K562 (cell line): ENCODE results near the gene GPR42. TPM values are rescaled to one million over a fixed set of nuclear protein-coding genes. Genes with fewer than 3 reads are reported as not detected.
A peak's percentile ranks its signal among the peaks of the same experiment; 100 is the strongest.
"Not testable (repeated sequence)": the region's sequence is repeated elsewhere in the genome, so short reads cannot be mapped to it uniquely, and the experiment has no call there.

Experiments used
- ATAC-seq: fragments of 200-7000 bp; cut with Tn5 transposase; 3 replicates; pipeline ENCODE4 v1.9.1; 2020; ENCODE audit warnings: moderate library complexity
- BruUV-seq: library from RNA; stranded (reverse); fragments of 400-500 nt; replicated peaks from 2 replicates; lab custom pipeline; 2021; lab: Mats Ljungman, UMichigan
- CTCF ChIA-PET: fragments of 300-600 bp; formaldehyde crosslinking; extraction: SDS; loops from one replicate; lab custom pipeline; 2021; ENCODE audit warnings: low intra/inter-chr PET ratio; lab: Yijun Ruan, JAX
- POLR2A ChIA-PET: fragments of 300-600, 350-650 bp; sonication (Branson Sonifier 250); formaldehyde crosslinking; extraction: SDS; loops from one replicate; lab custom pipeline; 2021; ENCODE audit warnings: antibody characterized with exemption, inconsistent platforms; lab: Yijun Ruan, JAX
- DNase-seq, 4 experiments: peaks; one replicate each; pipeline versions ENCODE4 v3.0.0 to v3.0.0-alpha.2; 2011 to 2018; ENCODE audit warnings: low spot score in 3 of 4, mixed read lengths in 3 of 4; ENCODE audit errors: extremely low read depth in 1 of 4
- FAIRE-seq: peaks from 2 replicates; lab custom pipeline; 2011; peaks lifted over from hg19 to GRCh38; lab: Jason Lieb, UNC
- H2AFZ ChIP-seq: 2 replicates; pipeline ENCODE4 v1.6.0; 2011; ENCODE audit warnings: low read depth, low read length, control low read depth, inconsistent platforms
- H3K27ac ChIP-seq: fragments of 200-600 bp; 3 replicates; pipeline ENCODE4 v1.8.0; 2011; ENCODE audit warnings: low read depth, mild to moderate bottlenecking, control low read depth, inconsistent platforms, low read length, moderate library complexity, mixed read lengths; ENCODE audit errors: extremely low read depth
- H3K27me3 ChIP-seq, 2 experiments: fragments of 300-600 bp in 1 of 2; 2 replicates in 1 of 2; 3 replicates in 1 of 2; pipeline versions ENCODE4 v1.6.0 to v1.8.0; 2011; ENCODE audit warnings: inconsistent platforms in 2 of 2, low read length in 2 of 2, mild to moderate bottlenecking in 1 of 2, mixed read lengths in 1 of 2, moderate library complexity in 1 of 2; ENCODE audit not compliant: control insufficient read depth in 2 of 2, insufficient read depth in 2 of 2
- H3K36me3 ChIP-seq: fragments of 300-600 bp; 3 replicates; pipeline ENCODE4 v1.8.0; 2011; ENCODE audit warnings: mild to moderate bottlenecking, low read length, inconsistent platforms; ENCODE audit not compliant: control insufficient read depth, insufficient read depth
- H3K4me1 ChIP-seq, 2 experiments: fragments of 200-600 bp in 1 of 2; replicated peaks in 1 of 2; 2 replicates in 1 of 2; 3 replicates in 1 of 2; pipeline versions ENCODE4 v1.5.1 to v1.8.0; 2011; ENCODE audit warnings: inconsistent platforms in 2 of 2, low read length in 2 of 2, mild to moderate bottlenecking in 1 of 2, mixed read lengths in 1 of 2, moderate library complexity in 1 of 2; ENCODE audit not compliant: control insufficient read depth in 2 of 2, insufficient read depth in 2 of 2
- H3K4me2 ChIP-seq: 2 replicates; pipeline ENCODE4 v1.6.1; 2011; ENCODE audit warnings: low read length, control low read depth, inconsistent platforms, mixed read lengths; ENCODE audit not compliant: insufficient read depth
- H3K4me3 ChIP-seq: fragments of 200-600 bp; sonication (generic), shearing (Covaris generic); 2 replicates; pipeline ENCODE4 v1.5.1; 2016; ENCODE audit warnings: control low read depth, inconsistent platforms
- H3K79me2 ChIP-seq: fragments of 200-600 bp; 3 replicates; pipeline ENCODE4 v1.8.0; 2011; ENCODE audit warnings: low read length, inconsistent platforms; ENCODE audit not compliant: control insufficient read depth, insufficient read depth
- H3K9ac ChIP-seq, 2 experiments: 2 replicates each; pipeline versions ENCODE4 v1.6.0 to v1.6.1; 2011; ENCODE audit warnings: low read depth in 2 of 2, low read length in 2 of 2, control low read depth in 1 of 2, inconsistent platforms in 1 of 2, mild to moderate bottlenecking in 1 of 2, mixed read lengths in 1 of 2; ENCODE audit not compliant: insufficient read depth in 1 of 2
- H3K9me1 ChIP-seq: one replicate; pipeline ENCODE4 v1.6.0; 2011; ENCODE audit warnings: inconsistent platforms, mild to moderate bottlenecking, low read length, moderate library complexity; ENCODE audit not compliant: control insufficient read depth, insufficient read depth
- H3K9me3 ChIP-seq: replicated peaks from 2 replicates; pipeline ENCODE4 v1.5.1; 2011; ENCODE audit warnings: low read depth, low read length, inconsistent platforms; ENCODE audit not compliant: control insufficient read depth, insufficient read depth
- H4K20me1 ChIP-seq: replicated peaks from 2 replicates; pipeline ENCODE4 v1.6.1; 2011; ENCODE audit warnings: low read length, inconsistent platforms, mixed read lengths; ENCODE audit not compliant: control insufficient read depth, insufficient read depth
- ATF1 ChIP-seq, 2 experiments: fragments of 450-650 bp in 1 of 2; IDR thresholded peaks; 2 replicates each; pipeline ENCODE4 v1.6.1; 2016; ENCODE audit warnings: missing compliant biosample characterization in 1 of 2, missing genetic modification characterization in 1 of 2
- ATF7 ChIP-seq: fragments of 450-650 bp; IDR thresholded peaks from 2 replicates; pipeline ENCODE4 v1.7.1; 2014; ENCODE audit warnings: mild to moderate bottlenecking, moderate library complexity
- BCL6 ChIP-seq: fragments of 250-450 bp; sonication (Bioruptor Pico); IDR thresholded peaks from 2 replicates; pipeline ENCODE4 v1.4.0; 2020
- CEBPB ChIP-seq: fragments of 450-650 bp; IDR thresholded peaks from 2 replicates; pipeline ENCODE4 v1.6.1; 2016; ENCODE audit warnings: missing genetic modification characterization, missing compliant biosample characterization
- CEBPG ChIP-seq, 3 experiments: fragments of 200-800 bp in 1 of 3; sonication (Bioruptor generic) in 1 of 3; sonication (generic) in 1 of 3; formaldehyde crosslinking in 1 of 3; IDR thresholded peaks in 2 of 3; conservative IDR thresholded peaks in 1 of 3; 2 replicates each; pipeline versions ENCODE4 v1.6.1 to v1.8.0; 2016 to 2022; ENCODE audit warnings: missing compliant biosample characterization in 2 of 3, missing genetic modification characterization in 2 of 3, mild to moderate bottlenecking in 1 of 3, missing genetic modification reagents in 1 of 3
- TCF7L2 ChIP-seq: fragments of 150-350 bp; IDR thresholded peaks from 2 replicates; pipeline ENCODE4 v1.6.1; 2016; ENCODE audit warnings: low read depth, mild to moderate bottlenecking, low read length, moderate library complexity
- WGBS: fragments of 100-300 bp; shearing (Covaris generic); methylation state at CpG from one replicate; pipeline ENCODE4 v1.1.6; 2016; ENCODE audit warnings: low coverage, mixed read lengths; ENCODE audit not compliant: insufficient coverage; ENCODE audit errors: missing lambda C conversion rate; 5-methylcytosine and 5-hydroxymethylcytosine counted together
- in situ Hi-C: fragments of 300-500 bp; cut with MboI; formaldehyde crosslinking; loops from 4 replicates; pipeline ENCODE4 v1.15.0; 2018; ENCODE audit warnings: inconsistent platforms, mixed read lengths
- intact Hi-C: fragments of 100-400 bp; cut with micrococcal nuclease; formaldehyde crosslinking; loops from 2 replicates; pipeline ENCODE4 v1.14.2; 2022
- polyA plus RNA-seq, 8 experiments: library from polyadenylated mRNA; depleted of rRNA in 4 of 8; stranded (reverse) in 5 of 8; unstranded in 3 of 8; fragments of >200 nt; fragmentation: Nextera tagmentation in 2 of 8; fragmentation: Illumina TruSeq in 1 of 8; extraction: Ambion mirVana in 2 of 8; extraction: Trizol in 1 of 8; gene quantifications; 2 replicates each; pipeline versions ENCODE4 v1.2.1 to v1.2.3, GENCODE V29; 2011 to 2014; ENCODE audit warnings: inconsistent platforms in 1 of 8, missing spikeins in 1 of 8
- total RNA-seq, 7 experiments: library from RNA; depleted of rRNA in 6 of 7; stranded (reverse); fragments of >200 nt in 6 of 7; fragmentation: Illumina TruSeq in 2 of 7; extraction: Trizol in 2 of 7; gene quantifications; 2 replicates each; pipeline versions ENCODE4 v1.2.1 to v1.2.3, GENCODE V29; 2011 to 2021; ENCODE audit warnings: low replicate concordance in 1 of 7
- TF ChIP-seq, protein P1 (sequence below): fragments of 250-450 bp; sonication (Bioruptor Pico); IDR thresholded peaks from 2 replicates; pipeline ENCODE4 v1.5.0; 2020; ENCODE audit warnings: mild to moderate bottlenecking
- TF ChIP-seq, protein P2 (sequence below), 2 experiments: fragments of 450-650 bp in 1 of 2; sonication (generic) in 1 of 2; formaldehyde crosslinking in 1 of 2; IDR thresholded peaks in 1 of 2; conservative IDR thresholded peaks in 1 of 2; 2 replicates each; pipeline versions ENCODE4 v1.6.1 to v1.8.1; 2016 to 2023; ENCODE audit warnings: mild to moderate bottlenecking in 2 of 2, moderate library complexity in 2 of 2, inconsistent platforms in 1 of 2, missing genetic modification reagents in 1 of 2

Gene GPR42
- total and polyA plus RNA-seq, 9 of the 15 experiments (the other 6 are each of a cell fraction or from before 2014, with no cell fraction given), result not detected

DNA sequence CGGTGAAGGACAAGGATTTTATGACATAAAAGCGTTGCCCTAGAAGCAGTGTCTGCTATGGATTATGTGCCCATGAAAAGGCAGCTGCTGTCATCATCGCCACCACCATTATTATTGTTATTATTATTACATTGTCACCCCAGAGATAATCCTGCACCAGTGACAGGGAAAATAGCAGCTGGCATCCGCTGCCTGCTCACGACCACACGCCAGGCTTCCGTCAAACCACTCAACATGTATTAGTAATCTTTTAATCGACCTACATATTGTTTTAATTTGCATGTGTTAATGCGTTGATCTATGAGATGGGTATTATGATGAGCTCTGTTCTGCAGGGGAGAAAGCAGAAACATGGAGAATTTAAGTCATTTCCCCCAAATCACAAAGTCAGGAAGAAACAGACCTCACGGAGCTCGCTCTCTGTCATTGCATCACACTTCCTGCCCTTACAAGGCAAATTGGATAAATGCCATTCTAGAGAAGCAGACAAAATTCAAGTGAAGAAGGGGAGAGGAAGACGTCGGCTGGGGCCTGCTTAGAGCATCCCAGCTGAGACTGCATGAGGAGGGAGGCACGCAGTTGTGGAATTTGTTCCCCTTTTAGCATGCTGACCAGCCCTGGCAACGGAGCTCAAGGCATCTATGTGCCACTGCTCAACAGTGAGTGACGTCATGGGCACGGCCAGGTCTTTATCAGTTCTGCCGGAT, 12.8 kb upstream of the GPR42 start, which contains the start of gene FFAR3:
Gene FFAR3, plus strand, starts transcription at position 594 of the 707 bp plus-strand sequence. CDS start 431 bp downstream, outside the sequence.
- in situ Hi-C loops, result no loop called here

DNA sequence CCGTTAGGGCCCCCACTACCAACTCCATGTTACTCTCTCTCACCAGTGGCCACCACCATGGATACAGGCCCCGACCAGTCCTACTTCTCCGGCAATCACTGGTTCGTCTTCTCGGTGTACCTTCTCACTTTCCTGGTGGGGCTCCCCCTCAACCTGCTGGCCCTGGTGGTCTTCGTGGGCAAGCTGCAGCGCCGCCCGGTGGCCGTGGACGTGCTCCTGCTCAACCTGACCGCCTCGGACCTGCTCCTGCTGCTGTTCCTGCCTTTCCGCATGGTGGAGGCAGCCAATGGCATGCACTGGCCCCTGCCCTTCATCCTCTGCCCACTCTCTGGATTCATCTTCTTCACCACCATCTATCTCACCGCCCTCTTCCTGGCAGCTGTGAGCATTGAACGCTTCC, 12.0 kb upstream of the GPR42 start:
- ATAC-seq, result peak; percentile 35; the same call in 1 of the 3 replicates
- H3K4me2 ChIP-seq, BruUV-seq, intact Hi-C loops, H3K9ac ChIP-seq, H3K27ac ChIP-seq, H3K4me3 ChIP-seq, H3K36me3 ChIP-seq, H4K20me1 ChIP-seq, DNase-seq, FAIRE-seq, H3K79me2 ChIP-seq, H3K9me3 ChIP-seq, in situ Hi-C loops, CTCF ChIA-PET, H3K9me1 ChIP-seq, H3K4me1 ChIP-seq, H2AFZ ChIP-seq: not testable (repeated sequence)
- peaks cover 13 to 40% of the 10 kb centered on the region in 2 experiments; a peak in 4 of 5 replicates for H3K27me3 ChIP-seq
- 20% methylated on average over 8 of the region's 16 CpGs for WGBS
- POLR2A ChIA-PET, result interaction anchor here (1.5 kb wide), 1 partner anchor 95 kb away, joined by 3 read pairs; no protein-coding TSS in a partner anchor

More for the DNA sequence above, 12.8 kb upstream of the GPR42 start, which contains the start of gene FFAR3:
- no peaks in the 10 kb centered on the region for H3K9me1 ChIP-seq
- TF ChIP-seq CEBPG (CRISPR knock-in tag; IDR thresholded peaks at IDR 0.05) (no peak), CEBPG (tag; conservative IDR thresholded peaks at IDR 0.05 in 1 of 2, IDR thresholded peaks at IDR 0.05 in 1 of 2) (peak; percentile 71 to 84), BCL6 (CRISPR knock-in tag) (no peak), TCF7L2 (no peak), CEBPB (tag) (peak; percentile 67), ATF1 (CRISPR knock-in tag; IDR thresholded peaks at IDR 0.05) (no peak), ATF1 (tag; IDR thresholded peaks at IDR 0.05) (peak; percentile 26; the same call in 1 of the 2 replicates), ATF7 (peak; percentile 64; the same call in 1 of the 2 replicates)
- TF ChIP-seq, protein P1, sequence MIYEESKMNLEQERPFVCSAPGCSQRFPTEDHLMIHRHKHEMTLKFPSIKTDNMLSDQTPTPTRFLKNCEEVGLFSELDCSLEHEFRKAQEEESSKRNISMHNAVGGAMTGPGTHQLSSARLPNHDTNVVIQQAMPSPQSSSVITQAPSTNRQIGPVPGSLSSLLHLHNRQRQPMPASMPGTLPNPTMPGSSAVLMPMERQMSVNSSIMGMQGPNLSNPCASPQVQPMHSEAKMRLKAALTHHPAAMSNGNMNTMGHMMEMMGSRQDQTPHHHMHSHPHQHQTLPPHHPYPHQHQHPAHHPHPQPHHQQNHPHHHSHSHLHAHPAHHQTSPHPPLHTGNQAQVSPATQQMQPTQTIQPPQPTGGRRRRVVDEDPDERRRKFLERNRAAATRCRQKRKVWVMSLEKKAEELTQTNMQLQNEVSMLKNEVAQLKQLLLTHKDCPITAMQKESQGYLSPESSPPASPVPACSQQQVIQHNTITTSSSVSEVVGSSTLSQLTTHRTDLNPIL, result no peak
- TF ChIP-seq, protein P2, sequence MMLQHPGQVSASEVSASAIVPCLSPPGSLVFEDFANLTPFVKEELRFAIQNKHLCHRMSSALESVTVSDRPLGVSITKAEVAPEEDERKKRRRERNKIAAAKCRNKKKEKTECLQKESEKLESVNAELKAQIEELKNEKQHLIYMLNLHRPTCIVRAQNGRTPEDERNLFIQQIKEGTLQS (IDR thresholded peaks at IDR 0.05), result peak; percentile 70
- TF ChIP-seq, protein P2 (CRISPR knock-in tag; conservative IDR thresholded peaks at IDR 0.05), result no peak
- H4K20me1 ChIP-seq, result no peaks in the 10 kb centered on the region
- intact Hi-C loops, result no loop called here
- ChIA-PET POLR2A (interaction anchor here (1.5 kb wide), 1 partner anchor 94 kb away, joined by 3 read pairs; no protein-coding TSS in a partner anchor), CTCF (no interaction called here)
- 14% methylated on average over 18 of the region's 18 CpGs for WGBS
- peaks cover 6 to 32% of the 10 kb centered on the region in 2 experiments; a peak in 4 of 5 replicates for H3K27me3 ChIP-seq
- ATAC-seq, result no peak
- no peaks in the 10 kb centered on the region for H3K79me2 ChIP-seq
- H2AFZ ChIP-seq, result no peak within 1 kb of the TSS
- no peaks in the 10 kb centered on the region for H3K9me3 ChIP-seq
- no peak within 1 kb of the TSS for H3K4me2 ChIP-seq
- FAIRE-seq, result peak; percentile 23
- no peak for DNase-seq
- peaks cover 5% of the 10 kb centered on the region in 2 experiments; a peak in 3 of 5 replicates for H3K4me1 ChIP-seq
- no TSS peak for BruUV-seq
- no peak within 1 kb of the TSS for H3K27ac ChIP-seq
- H3K9ac ChIP-seq, result no peak within 1 kb of the TSS
- H3K4me3 ChIP-seq, result no peak within 1 kb of the TSS
- H3K36me3 ChIP-seq, result no peaks in the 10 kb centered on the region
